H9 (cell line): ENCODE measurements around the gene ARID3A. TPM values are rescaled to one million over a fixed set of nuclear protein-coding genes. Genes with fewer than 3 reads are reported as not detected.

Source experiments
- DNase-seq: peaks from one replicate; pipeline ENCODE4 v3.0.0-alpha.2; 2017
- H2AFZ ChIP-seq: one replicate; pipeline ENCODE4 v1.6.1; 2013; ENCODE audit warnings: mild to moderate bottlenecking, low read length, control low read depth, moderate library complexity
- H2AK5ac ChIP-seq: 2 replicates; pipeline ENCODE4 v1.6.1; 2013; ENCODE audit warnings: low read length, control low read depth, mixed read lengths; ENCODE audit not compliant: insufficient read length
- H2BK120ac ChIP-seq: one replicate; pipeline ENCODE4 v1.6.1; 2013; ENCODE audit warnings: low read depth, mild to moderate bottlenecking, low read length, control low read depth, inconsistent platforms; ENCODE audit not compliant: poor library complexity, severe bottlenecking
- H2BK12ac ChIP-seq: 2 replicates; pipeline ENCODE4 v1.6.1; 2013; ENCODE audit warnings: low read length, control low read depth, mixed read lengths, low read depth; ENCODE audit not compliant: insufficient read length
- H2BK15ac ChIP-seq: 2 replicates; pipeline ENCODE4 v1.6.1; 2013; ENCODE audit warnings: low read depth, low read length, control low read depth
- H2BK20ac ChIP-seq: one replicate; pipeline ENCODE4 v1.6.1; 2013; ENCODE audit warnings: low read depth, mild to moderate bottlenecking, low read length, control low read depth, inconsistent platforms; ENCODE audit not compliant: poor library complexity, severe bottlenecking
- H2BK5ac ChIP-seq: 2 replicates; pipeline ENCODE4 v1.6.1; 2013; ENCODE audit warnings: low read length, control low read depth, mixed read lengths; ENCODE audit not compliant: insufficient read length
- H3K14ac ChIP-seq: 2 replicates; pipeline ENCODE4 v1.6.1; 2013; ENCODE audit warnings: low read length, control low read depth; ENCODE audit not compliant: insufficient read depth
- H3K18ac ChIP-seq: 2 replicates; pipeline ENCODE4 v1.6.1; 2013; ENCODE audit warnings: low read depth, mild to moderate bottlenecking, mixed read lengths, low read length, control low read depth; ENCODE audit not compliant: insufficient read length
- H3K23ac ChIP-seq: 2 replicates; pipeline ENCODE4 v1.6.1; 2013; ENCODE audit warnings: low read length, control low read depth, mixed read lengths, low read depth; ENCODE audit not compliant: insufficient read length
- H3K23me2 ChIP-seq: 2 replicates; pipeline ENCODE4 v1.6.1; 2013; ENCODE audit warnings: low read depth, mild to moderate bottlenecking, mixed read lengths, low read length, control low read depth; ENCODE audit not compliant: insufficient read length, poor library complexity, severe bottlenecking
- H3K27ac ChIP-seq: 2 replicates; pipeline ENCODE4 v1.5.1; 2013; ENCODE audit warnings: low read length, control low read depth, mixed read lengths, low read depth; ENCODE audit not compliant: insufficient read length
- H3K27me3 ChIP-seq: 2 replicates; pipeline ENCODE4 v1.6.1; 2013; ENCODE audit warnings: low read length, control low read depth, inconsistent platforms; ENCODE audit not compliant: insufficient read depth
- H3K4ac ChIP-seq: 2 replicates; pipeline ENCODE4 v1.6.1; 2013; ENCODE audit warnings: low read depth, mild to moderate bottlenecking, control low read depth, inconsistent platforms, low read length, moderate library complexity
- H3K4me1 ChIP-seq: 2 replicates; pipeline ENCODE4 v1.6.1; 2013; ENCODE audit warnings: low read length, control low read depth, inconsistent platforms; ENCODE audit not compliant: insufficient read depth
- H3K4me2 ChIP-seq: 2 replicates; pipeline ENCODE4 v1.6.1; 2013; ENCODE audit warnings: low read length, control low read depth, mixed read lengths; ENCODE audit not compliant: insufficient read length, insufficient read depth
- H3K56ac ChIP-seq: 2 replicates; pipeline ENCODE4 v1.6.1; 2013; ENCODE audit warnings: low read depth, mild to moderate bottlenecking, mixed read lengths, low read length, control low read depth; ENCODE audit not compliant: insufficient read length
- H3K79me1 ChIP-seq: 2 replicates; pipeline ENCODE4 v1.6.1; 2013; ENCODE audit warnings: low read depth, mild to moderate bottlenecking, moderate library complexity, low read length, control low read depth, inconsistent platforms; ENCODE audit not compliant: insufficient read depth, poor library complexity, severe bottlenecking
- H3K79me2 ChIP-seq: 2 replicates; pipeline ENCODE4 v1.6.1; 2013; ENCODE audit warnings: low read length, control low read depth, inconsistent platforms; ENCODE audit not compliant: insufficient read depth
- H3K9ac ChIP-seq: 2 replicates; pipeline ENCODE4 v1.6.1; 2013; ENCODE audit warnings: low read length, control low read depth, mixed read lengths; ENCODE audit not compliant: insufficient read length; ENCODE audit errors: extremely low read depth
- H3K9me3 ChIP-seq: one replicate; pipeline ENCODE4 v1.6.1; 2013; ENCODE audit warnings: low read depth, low read length, inconsistent platforms; ENCODE audit not compliant: control insufficient read depth
- H3T11ph ChIP-seq: one replicate; pipeline ENCODE4 v1.6.1; 2013; ENCODE audit warnings: mild to moderate bottlenecking, low read length, control low read depth, inconsistent platforms
- H4K20me1 ChIP-seq: one replicate; pipeline ENCODE4 v1.6.1; 2013; ENCODE audit not compliant: control insufficient read depth, insufficient read length, insufficient read depth
- H4K5ac ChIP-seq: 2 replicates; pipeline ENCODE4 v1.6.1; 2013; ENCODE audit warnings: low read depth, mild to moderate bottlenecking, mixed read lengths, low read length, control low read depth; ENCODE audit not compliant: insufficient read length
- H4K8ac ChIP-seq: replicated peaks from 2 replicates; pipeline ENCODE4 v1.6.1; 2013; ENCODE audit warnings: low read length, control low read depth, mixed read lengths, low read depth; ENCODE audit not compliant: insufficient read length
- H4K91ac ChIP-seq: 2 replicates; pipeline ENCODE4 v1.6.1; 2013; ENCODE audit warnings: low read depth, mild to moderate bottlenecking, moderate library complexity, mixed read lengths, low read length, control low read depth; ENCODE audit not compliant: insufficient read length
- H3K27ac Mint-ChIP-seq, 3 experiments: 2 replicates in 2 of 3; 3 replicates in 1 of 3; pipeline ENCODE4 v1.8.0; 2020 to 2021; ENCODE audit warnings: mixed read lengths in 3 of 3, mild to moderate bottlenecking in 1 of 3, moderate library complexity in 1 of 3
- H3K27me3 Mint-ChIP-seq: 2 replicates; pipeline ENCODE4 v1.8.0; 2021; ENCODE audit warnings: low read depth, mild to moderate bottlenecking, moderate library complexity, mixed read lengths
- H3K36me3 Mint-ChIP-seq, 3 experiments: 2 replicates in 2 of 3; 3 replicates in 1 of 3; pipeline ENCODE4 v1.8.0; 2020 to 2021; ENCODE audit warnings: low read depth in 3 of 3, mixed read lengths in 3 of 3; ENCODE audit not compliant: insufficient read depth in 1 of 3
- H3K4me1 Mint-ChIP-seq, 2 experiments: 2 replicates each; pipeline ENCODE4 v1.8.0; 2020; ENCODE audit warnings: mixed read lengths in 2 of 2
- H3K4me3 Mint-ChIP-seq, 2 experiments: 2 replicates in 1 of 2; 3 replicates in 1 of 2; pipeline ENCODE4 v1.8.0; 2020 to 2021; ENCODE audit warnings: mild to moderate bottlenecking in 2 of 2, mixed read lengths in 2 of 2, moderate library complexity in 1 of 2
- H3K9me3 Mint-ChIP-seq, 2 experiments: 2 replicates in 1 of 2; 3 replicates in 1 of 2; pipeline ENCODE4 v1.8.0; 2020; ENCODE audit warnings: mild to moderate bottlenecking in 2 of 2, mixed read lengths in 2 of 2, moderate library complexity in 1 of 2
- CTCF ChIP-seq: fragments of 200-600 bp; sonication (generic); conservative IDR thresholded peaks from 3 replicates; pipeline ENCODE4 v1.8.0; 2021; ENCODE audit warnings: antibody characterized with exemption, mild to moderate bottlenecking
- WGBS: extraction: QIAGEN DNeasy Blood & Tissue Kit; methylation state at CpG from one replicate; pipeline ENCODE4 v1.1.7; 2013; ENCODE audit warnings: missing lambda C conversion rate, low lambda C conversion rate, mixed read lengths; ENCODE audit not compliant: insufficient read length; ENCODE audit errors: extremely low coverage; 5-methylcytosine and 5-hydroxymethylcytosine counted together
- total RNA-seq: library from RNA; stranded (reverse); gene quantifications from 2 replicates; pipeline ENCODE4 v1.2.1, GENCODE V29; 2021

Gene ARID3A
- total RNA-seq, 1 experiment from 2014 or later: 98.3 TPM

- peak overlapping the region; percentile 65; the same call in 1 of the 2 replicates for H3K14ac ChIP-seq
- peaks cover 33% of the 10 kb centered on the region for H3K27me3 Mint-ChIP-seq
These were observed 13.4 kb upstream of the ARID3A start for GRCh38 chr19:912181-913079.

More at GRCh38 chr19:912181-913079, 13.4 kb upstream of the ARID3A start:
- Histone ChIP-seq H3K18ac (no peak overlapping the region), H3K27me3 (no peaks in the 10 kb centered on the region; the same call in 1 of the 2 replicates), H2BK15ac (no peak overlapping the region), H3K4ac (no peak overlapping the region), H3K56ac (no peak overlapping the region), H4K20me1 (no peaks in the 10 kb centered on the region), H4K91ac (no peak overlapping the region), H2BK12ac (no peak overlapping the region), H2AFZ (no peak overlapping the region), H3K23me2 (peaks cover 16% of the 10 kb centered on the region), H3K4me1 (no peaks in the 10 kb centered on the region), H3K4me2 (peak overlapping the region; percentile 42), H2BK120ac (no peak overlapping the region), H3K79me2 (peaks cover 5% of the 10 kb centered on the region; the same call in 1 of the 2 replicates), H3K79me1 (peaks cover 5% of the 10 kb centered on the region), H3K9ac (no peak overlapping the region), H3K27ac (no peak overlapping the region), H2AK5ac (no peak overlapping the region), H3K9me3 (no peaks in the 10 kb centered on the region), H4K8ac (no peak overlapping the region), H2BK20ac (no peak overlapping the region), H4K5ac (no peak overlapping the region), H2BK5ac (no peak overlapping the region), H3K23ac (no peak overlapping the region), H3T11ph (no peak overlapping the region)
- Mint-ChIP-seq H3K4me3 (peak overlapping the region; percentile 75 to 87), H3K27ac (no peak overlapping the region), H3K9me3 (peaks cover 0 to 3% of the 10 kb centered on the region in 2 experiments; a peak in 1 of 5 replicates), H3K36me3 (peaks cover 0 to 12% (median 5%) of the 10 kb centered on the region in 3 experiments; a peak in 3 of 7 replicates), H3K4me1 (peaks cover 0 to 13% of the 10 kb centered on the region in 2 experiments; a peak in 2 of 4 replicates)
- WGBS: no CpG with 5 or more reads among the region's 69 CpGs
- DNase-seq: no peak
- TF ChIP-seq CTCF: no peak
